OCI-M1 (cell line): Measurements from ENCODE around the gene KLHL17.
"Not testable (repeated sequence)": the region's sequence is repeated elsewhere in the genome, so short reads cannot be mapped to it uniquely, and the experiment has no call there.

Source experiments
- DNase-seq: peaks from one replicate; lab custom pipeline; 2025; lab: John Stamatoyannopoulos, UW

The KLHL17 gene

GRCh38 chr1:982765-983436, 22.5 kb downstream of the KLHL17 start:
- DNase-seq = no peak

DNA sequence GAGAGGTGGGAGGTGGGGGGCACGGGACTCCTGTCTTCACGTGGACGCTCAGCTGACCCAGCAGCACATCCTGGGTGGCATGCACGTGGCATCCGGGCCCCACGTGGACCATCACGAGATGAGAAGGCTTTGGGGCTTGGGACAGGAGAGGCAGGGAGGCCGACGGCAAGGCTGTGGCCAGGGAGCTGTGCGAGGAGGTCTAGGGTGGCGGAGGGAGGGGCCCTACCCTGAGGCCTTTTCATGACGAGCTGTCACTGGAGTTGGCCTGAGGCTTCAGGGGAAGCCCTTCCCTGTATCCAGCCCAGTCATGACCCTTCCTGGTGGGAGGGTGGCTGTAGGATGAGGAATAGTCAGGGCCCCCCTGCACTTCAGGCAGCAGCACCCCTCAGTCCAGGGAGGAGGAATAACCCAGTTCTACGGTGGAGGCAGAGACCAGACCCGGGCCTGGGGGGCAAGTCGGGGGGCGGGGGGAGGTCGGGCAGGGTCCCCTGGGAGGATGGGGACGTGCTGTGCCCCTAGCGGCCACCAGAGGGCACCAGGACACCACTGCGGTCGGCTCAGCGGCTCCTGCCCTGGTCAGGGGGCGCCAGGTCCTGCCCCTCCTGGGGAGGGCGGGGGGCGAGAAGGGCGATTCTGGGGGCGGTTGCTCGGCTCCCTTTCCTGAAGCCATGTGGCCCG, 23.6 kb downstream of the KLHL17 start:
- DNase-seq = peak; percentile 64

DNA sequence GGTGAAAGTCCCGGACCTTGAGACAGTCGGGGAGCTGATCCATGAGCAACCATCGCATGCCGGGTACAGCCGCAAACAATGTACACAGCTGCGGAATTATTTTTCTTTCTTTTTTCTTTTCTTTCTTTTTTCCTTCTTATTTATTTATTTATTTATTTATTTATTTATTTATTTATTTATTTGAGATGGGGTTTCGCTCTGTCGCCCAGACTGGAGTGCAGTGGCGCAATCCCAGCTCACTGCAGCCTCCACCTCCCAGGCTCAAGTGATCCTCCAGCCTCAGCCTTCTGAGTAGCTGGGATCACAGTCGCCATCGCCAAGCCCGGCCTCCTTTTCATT, 24.1 kb downstream of the KLHL17 start:
- no peak for DNase-seq

- DNase-seq = no peak
Measured at GRCh38 chr1:985126-985525, 24.7 kb downstream of the KLHL17 start.

GRCh38 chr1:988061-988460, 27.7 kb downstream of the KLHL17 start:
- not testable (repeated sequence) for DNase-seq

DNA sequence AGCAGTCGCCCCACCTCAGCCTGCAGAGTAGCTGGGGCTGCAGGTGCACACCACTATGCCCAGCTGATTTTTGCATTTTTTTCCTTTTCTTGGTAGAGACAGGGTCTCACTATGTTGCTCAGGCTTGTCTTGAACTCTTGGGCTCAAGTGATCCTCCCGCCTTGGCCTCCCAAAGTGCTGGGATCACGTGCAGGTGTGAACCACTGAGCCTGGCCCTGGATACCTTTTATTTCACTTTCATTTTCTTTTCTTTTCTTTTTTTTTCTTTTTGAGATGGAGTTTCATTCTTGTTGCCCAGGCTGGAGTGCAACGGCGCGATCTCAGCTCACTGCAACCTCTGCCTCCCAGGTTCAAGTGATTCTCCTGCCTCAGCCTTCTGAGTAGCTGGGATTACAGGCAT, 30.9 kb downstream of the KLHL17 start:
- not testable (repeated sequence) for DNase-seq

- DNase-seq = no peak
Measured at GRCh38 chr1:991895-992294, 31.5 kb downstream of the KLHL17 start.

DNA sequence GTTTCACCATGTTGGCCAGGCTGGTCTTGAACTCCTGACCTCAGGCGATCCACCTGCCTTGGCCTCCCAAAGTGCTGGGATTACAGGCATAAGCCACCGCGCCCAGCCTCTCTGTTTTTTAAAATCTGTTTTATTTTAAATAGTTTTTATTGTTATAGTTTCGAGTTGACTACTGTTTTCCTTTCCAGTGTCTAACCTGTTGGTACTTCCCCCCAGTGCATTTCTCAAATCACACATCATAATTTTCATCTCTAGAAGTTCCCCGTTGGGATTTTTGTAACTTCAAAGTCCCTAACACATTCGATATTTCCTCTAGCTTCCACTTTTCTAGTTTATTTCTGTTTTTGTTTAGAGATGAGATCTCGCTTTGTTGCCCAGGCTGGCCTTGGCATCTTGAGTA, 32.0 kb downstream of the KLHL17 start:
- DNase-seq = no peak

- no peak for DNase-seq
Measured at GRCh38 chr1:993379-993995, 33.1 kb downstream of the KLHL17 start.

DNA sequence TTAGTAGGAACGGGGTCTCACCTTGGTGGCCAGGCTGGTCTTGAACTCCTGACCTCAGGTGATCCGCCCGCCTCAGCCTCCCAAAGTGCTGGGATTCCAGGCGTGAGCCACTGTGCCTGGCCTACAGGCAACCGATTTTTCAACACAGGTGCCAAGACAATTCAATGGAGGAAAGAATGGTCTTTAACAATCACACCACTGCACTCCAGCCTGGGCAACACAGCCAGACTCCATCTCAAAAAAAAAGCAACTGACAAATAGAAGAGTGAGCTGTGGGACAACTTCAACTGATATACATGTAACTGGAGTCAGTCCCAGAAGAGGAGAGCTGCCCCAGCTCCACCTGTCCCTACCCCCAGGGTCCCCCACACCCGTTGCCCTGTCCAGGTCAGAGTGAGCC, 34.2 kb downstream of the KLHL17 start:
- DNase-seq = not testable (repeated sequence)

- peak; percentile 18 for DNase-seq
Measured at GRCh38 chr1:995665-996633, 35.6 kb downstream of the KLHL17 start.

GRCh38 chr1:996851-997712, 36.7 kb downstream of the KLHL17 start:
- peak; percentile 30 for DNase-seq

DNA sequence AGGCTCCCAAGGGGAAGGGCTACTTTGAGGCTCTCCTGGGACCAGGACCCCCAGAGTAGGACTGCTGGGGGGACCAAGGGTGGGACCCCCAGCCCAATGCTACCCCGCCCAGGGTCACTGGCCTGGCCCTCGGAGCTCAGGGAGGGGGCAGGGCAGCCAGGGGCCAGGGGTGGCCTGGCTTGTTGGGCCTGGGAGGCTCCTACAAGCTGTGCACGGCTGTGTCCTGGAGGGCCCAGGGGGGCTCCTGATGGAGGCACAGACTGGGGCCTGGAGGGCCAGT, 37.3 kb downstream of the KLHL17 start:
- DNase-seq = no peak

- no peak for DNase-seq
Measured at GRCh38 chr1:997993-998744, 37.8 kb downstream of the KLHL17 start.

- no peak for DNase-seq
Measured at GRCh38 chr1:998745-998994, 38.3 kb downstream of the KLHL17 start.

- DNase-seq = peak; percentile 13
Measured at GRCh38 chr1:998995-999724, 38.8 kb downstream of the KLHL17 start.

- peak; percentile 55 for DNase-seq
Measured at GRCh38 chr1:999725-1000356, 39.5 kb downstream of the KLHL17 start, which contains the start of gene HES4. TSS of gene HES4 (minus strand) at chr1:1000097. CDS start at chr1:999973, 124 bp downstream.

GRCh38 chr1:1000357-1001056, 40.1 kb downstream of the KLHL17 start:
- DNase-seq = peak; percentile 28
